ENCODE measurements around the gene ARHGAP19.
A peak's percentile ranks its signal among the peaks of the same experiment; 100 is the strongest.

GRCh38 chr10:97332591-97333350, 40.3 kb upstream of the ARHGAP19 start:
- TF ChIP-seq, protein P1, sequence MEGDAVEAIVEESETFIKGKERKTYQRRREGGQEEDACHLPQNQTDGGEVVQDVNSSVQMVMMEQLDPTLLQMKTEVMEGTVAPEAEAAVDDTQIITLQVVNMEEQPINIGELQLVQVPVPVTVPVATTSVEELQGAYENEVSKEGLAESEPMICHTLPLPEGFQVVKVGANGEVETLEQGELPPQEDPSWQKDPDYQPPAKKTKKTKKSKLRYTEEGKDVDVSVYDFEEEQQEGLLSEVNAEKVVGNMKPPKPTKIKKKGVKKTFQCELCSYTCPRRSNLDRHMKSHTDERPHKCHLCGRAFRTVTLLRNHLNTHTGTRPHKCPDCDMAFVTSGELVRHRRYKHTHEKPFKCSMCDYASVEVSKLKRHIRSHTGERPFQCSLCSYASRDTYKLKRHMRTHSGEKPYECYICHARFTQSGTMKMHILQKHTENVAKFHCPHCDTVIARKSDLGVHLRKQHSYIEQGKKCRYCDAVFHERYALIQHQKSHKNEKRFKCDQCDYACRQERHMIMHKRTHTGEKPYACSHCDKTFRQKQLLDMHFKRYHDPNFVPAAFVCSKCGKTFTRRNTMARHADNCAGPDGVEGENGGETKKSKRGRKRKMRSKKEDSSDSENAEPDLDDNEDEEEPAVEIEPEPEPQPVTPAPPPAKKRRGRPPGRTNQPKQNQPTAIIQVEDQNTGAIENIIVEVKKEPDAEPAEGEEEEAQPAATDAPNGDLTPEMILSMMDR (IDR thresholded peaks at IDR 0.05), result peak in 1 of 7 experiments; percentile 27
- no peak for TF ChIP-seq POLR2A (IDR thresholded peaks at IDR 0.05)
- peak in 2 of 3 donors; percentile 42 to 46 for TF ChIP-seq POLR2AphosphoS5 (IDR thresholded peaks at IDR 0.05)
- TF ChIP-seq EP300 (IDR thresholded peaks at IDR 0.05), result no peak
